ENCODE measurements around the gene ERO1B.

The ERO1B gene

DNA sequence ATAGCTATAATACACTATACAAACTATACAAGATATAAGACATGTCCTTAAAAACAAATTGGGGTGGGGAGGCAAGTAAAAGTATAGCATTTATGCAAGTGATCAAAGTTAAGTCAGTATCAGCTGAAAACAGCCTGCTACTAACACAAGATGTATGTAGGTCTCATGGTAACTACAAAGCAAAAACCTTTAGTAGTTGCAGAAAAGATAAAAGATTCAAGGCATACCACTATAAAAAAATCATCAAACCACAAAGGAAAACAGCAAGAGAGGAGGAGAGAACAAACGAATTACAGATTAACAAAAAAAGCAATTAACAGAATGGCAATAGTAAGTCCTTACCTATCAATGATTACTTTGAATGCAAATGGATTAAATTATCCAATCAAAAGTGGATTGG, 22.7 kb downstream of the ERO1B start:
- Histone ChIP-seq H3K4me3 (ENCODE audit: control insufficient read depth in 1 of 7, extremely low read depth in 1 of 7, insufficient read depth in 4 of 7, low read depth in 2 of 7, low read length in 6 of 7) (no peak overlapping the region), H3K27me3 (replicated peaks in 2 of 5; ENCODE audit: control insufficient read depth in 4 of 5, insufficient read depth in 5 of 5, low read length in 4 of 5) (no peaks in the 10 kb centered on the region), H3K4me1 (ENCODE audit: control extremely low read depth in 1 of 4, control insufficient read depth in 4 of 4, insufficient read depth in 4 of 4, low read length in 3 of 4) (no peaks in the 10 kb centered on the region), H3K27ac (ENCODE audit: insufficient read depth in 1 of 2, low read depth in 1 of 2, low read length in 2 of 2, poor library complexity in 1 of 2, severe bottlenecking in 2 of 2) (no peak overlapping the region), H3K36me3 (ENCODE audit: control insufficient read depth in 4 of 4, insufficient read depth in 4 of 4, low read length in 3 of 4) (peaks cover 15 to 55% (median 19%) of the 10 kb centered on the region in 4 experiments), H3K9me3 (ENCODE audit: control extremely low read depth in 1 of 5, control insufficient read depth in 4 of 5, insufficient read depth in 2 of 5, low read depth in 1 of 5, low read length in 4 of 5) (peaks cover 14 to 59% (median 18%) of the 10 kb centered on the region in 5 experiments)
- no CpG with 5 or more reads among the region's 1 CpG for WGBS (ENCODE audit: insufficient coverage)
- CTCF ChIA-PET: no interaction called here
- POLR2A ChIA-PET: interaction anchor here (0.6 to 1.5 kb wide), 2 partner anchors 22 to 144 kb away, joined by 3 to 5 read pairs; no protein-coding TSS in a partner anchor
- no peak for DNase-seq

DNA sequence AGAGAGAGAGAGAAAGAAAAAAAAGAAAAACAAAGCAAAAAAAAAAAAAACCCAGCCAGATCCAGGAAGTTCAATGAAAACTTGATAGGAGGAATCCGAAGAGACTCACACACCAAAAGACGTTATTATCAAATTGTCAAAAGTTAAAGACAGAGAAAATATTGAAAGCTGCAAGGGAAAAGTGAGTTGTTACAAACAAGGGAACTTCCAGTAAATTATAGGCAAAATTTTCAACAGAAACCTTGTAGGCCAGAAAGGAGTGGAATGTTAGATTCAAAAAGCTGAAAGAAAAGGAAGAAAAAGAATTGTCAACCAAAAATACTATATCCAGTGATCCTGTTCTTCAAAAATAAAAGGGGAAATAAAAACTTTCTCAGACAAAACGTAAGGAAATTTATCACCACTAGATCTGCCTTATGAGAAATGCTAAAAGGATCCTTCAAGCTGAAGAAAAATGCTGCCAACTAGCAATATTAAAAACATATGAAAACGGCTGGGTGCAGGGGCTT, 23.6 kb downstream of the ERO1B start:
- DNase-seq: peak; percentile 4 to 69 (median 58)
- H3K4me3 ChIP-seq (ENCODE audit: control insufficient read depth in 1 of 7, extremely low read depth in 1 of 7, insufficient read depth in 4 of 7, low read depth in 2 of 7, low read length in 6 of 7): no peak overlapping the region
- peaks cover 17 to 55% (median 21%) of the 10 kb centered on the region in 4 experiments for H3K36me3 ChIP-seq (ENCODE audit: control insufficient read depth in 4 of 4, insufficient read depth in 4 of 4, low read length in 3 of 4)
- ChIA-PET POLR2A (interaction anchor here (0.6 to 1.5 kb wide), 2 partner anchors 23 to 132 kb away, joined by 3 to 6 read pairs; no protein-coding TSS in a partner anchor), CTCF (no interaction called here)
- H3K27me3 ChIP-seq (replicated peaks in 2 of 5; ENCODE audit: control insufficient read depth in 4 of 5, insufficient read depth in 5 of 5, low read length in 4 of 5): no peaks in the 10 kb centered on the region
- no peak overlapping the region for H3K27ac ChIP-seq (ENCODE audit: insufficient read depth in 1 of 2, low read depth in 1 of 2, low read length in 2 of 2, poor library complexity in 1 of 2, severe bottlenecking in 2 of 2)
- 100% methylated on average over 1 of the region's 4 CpGs for WGBS (ENCODE audit: insufficient coverage)
- H3K9me3 ChIP-seq (ENCODE audit: control extremely low read depth in 1 of 5, control insufficient read depth in 4 of 5, insufficient read depth in 2 of 5, low read depth in 1 of 5, low read length in 4 of 5): peaks cover 14 to 59% (median 18%) of the 10 kb centered on the region in 5 experiments
- H3K4me1 ChIP-seq (ENCODE audit: control extremely low read depth in 1 of 4, control insufficient read depth in 4 of 4, insufficient read depth in 4 of 4, low read length in 3 of 4): no peaks in the 10 kb centered on the region

DNA sequence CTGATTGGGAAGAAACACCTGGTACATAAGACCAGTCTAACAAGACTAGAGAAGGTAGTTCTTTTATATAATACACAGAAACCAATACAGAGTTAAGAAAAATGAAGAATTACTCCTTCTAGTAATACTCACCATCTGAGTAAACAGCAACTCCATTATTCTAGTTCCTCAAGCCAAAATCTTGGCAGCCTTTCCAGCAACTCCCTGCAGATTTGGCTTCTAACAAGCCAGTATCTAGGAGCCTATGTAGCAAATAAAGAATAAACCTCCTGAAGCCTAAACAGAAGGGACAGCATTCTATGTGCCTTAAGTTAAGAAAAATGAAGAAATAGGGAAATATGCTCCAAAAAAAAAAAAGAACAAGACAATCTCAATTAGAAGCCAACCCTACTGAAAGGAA, 24.5 kb downstream of the ERO1B start:
- ChIA-PET POLR2A (interaction anchor here (1.5 kb wide), 1 partner anchor 24 kb away, joined by 3 read pairs; no protein-coding TSS in a partner anchor), CTCF (no interaction called here)
- no peak for DNase-seq

DNA sequence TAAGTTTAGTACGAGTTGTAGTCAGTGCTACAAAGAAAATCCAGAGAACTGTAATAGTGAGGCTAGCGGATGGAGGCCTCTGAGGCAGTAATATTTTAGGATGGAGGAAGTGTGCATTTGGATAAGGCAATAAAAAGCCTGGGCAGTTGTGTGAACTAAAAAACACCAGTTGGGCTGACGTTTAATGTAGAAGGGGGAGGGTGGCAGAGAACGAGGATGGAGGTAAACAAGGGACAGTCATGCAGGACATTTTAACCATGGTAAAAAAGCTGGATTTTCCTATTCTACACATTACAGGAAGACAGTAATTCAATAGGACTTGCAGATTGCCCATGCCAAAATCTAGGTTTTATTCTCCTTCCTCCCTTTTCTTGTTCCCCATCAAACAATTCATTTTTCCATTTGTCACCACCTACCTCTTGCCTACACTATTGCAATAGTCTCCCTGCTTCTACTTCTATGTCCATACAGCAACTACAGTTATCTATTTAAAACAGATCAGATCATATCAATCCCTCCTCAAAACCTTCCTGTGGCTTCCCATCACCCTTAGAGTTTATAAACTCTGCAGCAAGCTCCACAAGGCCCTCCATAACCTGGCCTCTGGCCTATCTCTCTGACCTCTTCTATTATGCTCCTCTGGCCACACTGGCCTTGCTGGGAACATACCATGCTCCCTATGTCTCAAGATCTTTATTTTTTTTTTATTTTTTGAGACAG, 27.7 kb downstream of the ERO1B start:
- POLR2A ChIA-PET: interaction anchor here (1.0 kb wide), 1 partner anchor 12 kb away, joined by 4 read pairs; no protein-coding TSS in a partner anchor
- DNase-seq: no peak
- H3K27me3 ChIP-seq (replicated peaks in 2 of 5; ENCODE audit: control insufficient read depth in 4 of 5, insufficient read depth in 5 of 5, low read length in 4 of 5): no peaks in the 10 kb centered on the region
- H3K9me3 ChIP-seq (ENCODE audit: control extremely low read depth in 1 of 5, control insufficient read depth in 4 of 5, insufficient read depth in 2 of 5, low read depth in 1 of 5, low read length in 4 of 5): peaks cover 7 to 28% (median 13%) of the 10 kb centered on the region in 5 experiments
- no peaks in the 10 kb centered on the region for H3K4me1 ChIP-seq (ENCODE audit: control extremely low read depth in 1 of 4, control insufficient read depth in 4 of 4, insufficient read depth in 4 of 4, low read length in 3 of 4)
- 100% methylated on average over 3 of the region's 4 CpGs for WGBS (ENCODE audit: insufficient coverage)
- CTCF ChIA-PET: no interaction called here
- no peak overlapping the region for H3K4me3 ChIP-seq (ENCODE audit: control insufficient read depth in 1 of 7, extremely low read depth in 1 of 7, insufficient read depth in 4 of 7, low read depth in 2 of 7, low read length in 6 of 7)
- H3K36me3 ChIP-seq (ENCODE audit: control insufficient read depth in 4 of 4, insufficient read depth in 4 of 4, low read length in 3 of 4): peaks cover 5 to 34% (median 13%) of the 10 kb centered on the region in 4 experiments
- no peak overlapping the region for H3K27ac ChIP-seq (ENCODE audit: insufficient read depth in 1 of 2, low read depth in 1 of 2, low read length in 2 of 2, poor library complexity in 1 of 2, severe bottlenecking in 2 of 2)

More for the DNA sequence above, 24.5 kb downstream of the ERO1B start:
- peaks cover 10 to 48% (median 18%) of the 10 kb centered on the region in 4 experiments for H3K36me3 ChIP-seq (ENCODE audit: control insufficient read depth in 4 of 4, insufficient read depth in 4 of 4, low read length in 3 of 4)
- no peak overlapping the region for H3K27ac ChIP-seq (ENCODE audit: insufficient read depth in 1 of 2, low read depth in 1 of 2, low read length in 2 of 2, poor library complexity in 1 of 2, severe bottlenecking in 2 of 2)
- H3K27me3 ChIP-seq (replicated peaks in 2 of 5; ENCODE audit: control insufficient read depth in 4 of 5, insufficient read depth in 5 of 5, low read length in 4 of 5): no peaks in the 10 kb centered on the region
- H3K9me3 ChIP-seq (ENCODE audit: control extremely low read depth in 1 of 5, control insufficient read depth in 4 of 5, insufficient read depth in 2 of 5, low read depth in 1 of 5, low read length in 4 of 5): peaks cover 12 to 51% (median 17%) of the 10 kb centered on the region in 5 experiments
- no peaks in the 10 kb centered on the region for H3K4me1 ChIP-seq (ENCODE audit: control extremely low read depth in 1 of 4, control insufficient read depth in 4 of 4, insufficient read depth in 4 of 4, low read length in 3 of 4)
- H3K4me3 ChIP-seq (ENCODE audit: control insufficient read depth in 1 of 7, extremely low read depth in 1 of 7, insufficient read depth in 4 of 7, low read depth in 2 of 7, low read length in 6 of 7): no peak overlapping the region

GRCh38 chr1:236253119-236253518, 28.6 kb downstream of the ERO1B start:
- Histone ChIP-seq H3K9me3 (ENCODE audit: control extremely low read depth in 1 of 5, control insufficient read depth in 4 of 5, insufficient read depth in 2 of 5, low read depth in 1 of 5, low read length in 4 of 5) (peaks cover 4 to 19% (median 5%) of the 10 kb centered on the region in 5 experiments), H3K27ac (ENCODE audit: insufficient read depth in 1 of 2, low read depth in 1 of 2, low read length in 2 of 2, poor library complexity in 1 of 2, severe bottlenecking in 2 of 2) (no peak overlapping the region), H3K4me3 (ENCODE audit: control insufficient read depth in 1 of 7, extremely low read depth in 1 of 7, insufficient read depth in 4 of 7, low read depth in 2 of 7, low read length in 6 of 7) (no peak overlapping the region), H3K27me3 (replicated peaks in 2 of 5; ENCODE audit: control insufficient read depth in 4 of 5, insufficient read depth in 5 of 5, low read length in 4 of 5) (no peaks in the 10 kb centered on the region), H3K4me1 (ENCODE audit: control extremely low read depth in 1 of 4, control insufficient read depth in 4 of 4, insufficient read depth in 4 of 4, low read length in 3 of 4) (no peaks in the 10 kb centered on the region), H3K36me3 (ENCODE audit: control insufficient read depth in 4 of 4, insufficient read depth in 4 of 4, low read length in 3 of 4) (peaks cover 5 to 30% (median 13%) of the 10 kb centered on the region in 4 experiments)
- no CpG with 5 or more reads among the region's 1 CpG for WGBS (ENCODE audit: insufficient coverage)
- POLR2A ChIA-PET: interaction anchor here (0.6 kb wide), 1 partner anchor 32 kb away, joined by 4 read pairs; no protein-coding TSS in a partner anchor
- DNase-seq: no peak
- CTCF ChIA-PET: no interaction called here

GRCh38 chr1:236251587-236251986, 30.2 kb downstream of the ERO1B start:
- no CpG with 5 or more reads among the region's 1 CpG for WGBS (ENCODE audit: insufficient coverage)
- H3K27ac ChIP-seq (ENCODE audit: insufficient read depth in 1 of 2, low read depth in 1 of 2, low read length in 2 of 2, poor library complexity in 1 of 2, severe bottlenecking in 2 of 2): no peak overlapping the region
- CTCF ChIA-PET: interaction anchor here (1.7 kb wide), 1 partner anchor 12 kb away, joined by 7 read pairs; no protein-coding TSS in a partner anchor
- H3K27me3 ChIP-seq (replicated peaks in 2 of 5; ENCODE audit: control insufficient read depth in 4 of 5, insufficient read depth in 5 of 5, low read length in 4 of 5): no peaks in the 10 kb centered on the region
- DNase-seq: no peak
- no peak overlapping the region for H3K4me3 ChIP-seq (ENCODE audit: control insufficient read depth in 1 of 7, extremely low read depth in 1 of 7, insufficient read depth in 4 of 7, low read depth in 2 of 7, low read length in 6 of 7)
- POLR2A ChIA-PET: no interaction called here
- H3K36me3 ChIP-seq (ENCODE audit: control insufficient read depth in 4 of 4, insufficient read depth in 4 of 4, low read length in 3 of 4): peaks cover 12 to 33% (median 17%) of the 10 kb centered on the region in 4 experiments
- peaks cover 0 to 6% (median 0%) of the 10 kb centered on the region in 5 experiments for H3K9me3 ChIP-seq (ENCODE audit: control extremely low read depth in 1 of 5, control insufficient read depth in 4 of 5, insufficient read depth in 2 of 5, low read depth in 1 of 5, low read length in 4 of 5)
- H3K4me1 ChIP-seq (ENCODE audit: control extremely low read depth in 1 of 4, control insufficient read depth in 4 of 4, insufficient read depth in 4 of 4, low read length in 3 of 4): no peaks in the 10 kb centered on the region

GRCh38 chr1:236247286-236247685, 34.5 kb downstream of the ERO1B start:
- no peaks in the 10 kb centered on the region for H3K27me3 ChIP-seq (replicated peaks in 2 of 5; ENCODE audit: control insufficient read depth in 4 of 5, insufficient read depth in 5 of 5, low read length in 4 of 5)
- 100% methylated on average over 3 of the region's 3 CpGs for WGBS (ENCODE audit: insufficient coverage)
- H3K4me3 ChIP-seq (ENCODE audit: control insufficient read depth in 1 of 7, extremely low read depth in 1 of 7, insufficient read depth in 4 of 7, low read depth in 2 of 7, low read length in 6 of 7): no peak overlapping the region
- POLR2A ChIA-PET: no interaction called here
- no peak for DNase-seq
- CTCF ChIA-PET: no interaction called here
- no peaks in the 10 kb centered on the region for H3K9me3 ChIP-seq (ENCODE audit: control extremely low read depth in 1 of 5, control insufficient read depth in 4 of 5, insufficient read depth in 2 of 5, low read depth in 1 of 5, low read length in 4 of 5)
- no peak overlapping the region for H3K27ac ChIP-seq (ENCODE audit: insufficient read depth in 1 of 2, low read depth in 1 of 2, low read length in 2 of 2, poor library complexity in 1 of 2, severe bottlenecking in 2 of 2)
- no peaks in the 10 kb centered on the region for H3K4me1 ChIP-seq (ENCODE audit: control extremely low read depth in 1 of 4, control insufficient read depth in 4 of 4, insufficient read depth in 4 of 4, low read length in 3 of 4)
- H3K36me3 ChIP-seq (ENCODE audit: control insufficient read depth in 4 of 4, insufficient read depth in 4 of 4, low read length in 3 of 4): peaks cover 10 to 25% (median 11%) of the 10 kb centered on the region in 4 experiments

All from common myeloid progenitor, CD34-positive (primary cell).